Activated CD4-positive, CD25-positive, alpha-beta regulatory T cell (primary cell): Measurements from ENCODE around the gene NTRK2.

Experiments
- DNase-seq, 4 experiments: peaks; one replicate each; lab custom pipeline; 2025; lab: John Stamatoyannopoulos, UW

The NTRK2 gene

GRCh38 chr9:84939774-84940173 lies 270.2 kb downstream of the NTRK2 start:
- DNase-seq: no peak

GRCh38 chr9:84940294-84940693 lies 270.8 kb downstream of the NTRK2 start:
- no peak for DNase-seq

GRCh38 chr9:84941792-84942191 lies 272.3 kb downstream of the NTRK2 start:
- no peak for DNase-seq

- DNase-seq: no peak
These were observed 274.0 kb downstream of the NTRK2 start for GRCh38 chr9:84943482-84944050.

GRCh38 chr9:84945878-84946538 lies 276.5 kb downstream of the NTRK2 start:
- no peak for DNase-seq

- DNase-seq: no peak
These were observed 278.0 kb downstream of the NTRK2 start for GRCh38 chr9:84947412-84947972.

GRCh38 chr9:84949258-84949657 lies 279.7 kb downstream of the NTRK2 start:
- DNase-seq: no peak

DNA sequence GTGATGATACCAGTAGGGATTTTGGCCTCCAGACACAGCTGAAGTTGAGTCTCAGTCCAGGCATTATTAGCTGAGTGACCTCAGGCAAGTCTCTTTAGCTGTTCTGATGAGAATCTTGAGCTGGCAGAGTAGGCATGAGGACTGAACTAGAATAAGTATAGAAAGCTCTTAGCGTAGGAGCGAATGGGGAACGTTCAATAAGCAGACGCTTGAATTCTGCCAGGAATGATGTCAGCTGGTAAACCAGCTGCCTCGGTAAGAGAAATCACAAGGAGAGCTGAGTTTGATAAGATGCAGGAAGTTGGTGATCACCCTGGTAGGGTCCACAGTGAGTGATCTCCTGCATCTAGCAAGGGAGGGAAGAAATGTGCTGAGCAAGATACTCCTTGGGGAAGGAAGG lies 280.4 kb downstream of the NTRK2 start:
- DNase-seq: no peak

GRCh38 chr9:84950879-84951811 lies 281.6 kb downstream of the NTRK2 start:
- DNase-seq: no peak

GRCh38 chr9:84953252-84953773 lies 283.8 kb downstream of the NTRK2 start:
- DNase-seq: no peak

DNA sequence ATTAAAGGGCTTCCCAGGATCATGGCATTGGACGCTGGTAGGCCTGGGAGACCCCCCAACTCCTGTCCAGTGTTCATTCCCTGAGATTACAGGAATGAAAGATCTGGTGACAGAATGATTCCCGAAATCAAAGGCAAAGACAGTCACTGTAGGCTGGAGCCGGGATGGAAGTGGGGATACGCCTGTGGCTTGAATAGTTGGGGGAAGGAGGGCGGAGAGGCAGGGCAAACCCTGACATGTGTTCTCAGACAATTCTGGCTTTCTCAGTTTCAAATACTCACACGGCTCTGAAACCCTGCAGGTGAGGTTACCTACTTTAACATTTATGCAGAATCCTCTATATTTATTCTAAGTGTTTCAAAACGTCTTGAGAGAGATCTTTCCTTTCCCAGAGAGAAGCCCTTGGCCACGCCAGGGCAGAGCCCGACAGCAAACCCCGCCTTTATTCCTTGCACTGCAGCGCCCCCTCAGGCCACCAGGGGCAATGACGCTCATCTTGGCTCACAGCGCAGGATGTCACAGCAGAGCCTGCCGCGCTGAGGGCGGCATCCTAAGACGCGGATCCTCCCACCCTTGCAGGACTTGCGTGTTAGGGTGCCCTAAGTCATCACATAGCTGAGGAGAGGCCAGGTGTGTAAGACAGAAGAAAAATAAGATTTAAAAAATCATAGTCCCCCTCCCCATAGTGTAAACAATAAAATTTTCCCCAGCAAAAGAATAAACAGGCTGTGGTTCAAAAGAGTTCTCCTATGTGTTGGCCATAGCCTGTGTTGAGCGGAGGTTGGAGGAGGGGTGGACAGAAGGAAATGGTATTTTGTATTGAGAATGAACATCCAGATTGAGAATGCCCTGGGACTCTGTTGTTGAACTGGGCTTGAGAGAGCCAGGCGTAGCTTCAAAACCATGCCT lies 284.5 kb downstream of the NTRK2 start:
- DNase-seq: no peak

- no peak for DNase-seq
These were observed 285.6 kb downstream of the NTRK2 start for GRCh38 chr9:84955155-84955554.

GRCh38 chr9:84955971-84956370 lies 286.4 kb downstream of the NTRK2 start:
- no peak for DNase-seq

DNA sequence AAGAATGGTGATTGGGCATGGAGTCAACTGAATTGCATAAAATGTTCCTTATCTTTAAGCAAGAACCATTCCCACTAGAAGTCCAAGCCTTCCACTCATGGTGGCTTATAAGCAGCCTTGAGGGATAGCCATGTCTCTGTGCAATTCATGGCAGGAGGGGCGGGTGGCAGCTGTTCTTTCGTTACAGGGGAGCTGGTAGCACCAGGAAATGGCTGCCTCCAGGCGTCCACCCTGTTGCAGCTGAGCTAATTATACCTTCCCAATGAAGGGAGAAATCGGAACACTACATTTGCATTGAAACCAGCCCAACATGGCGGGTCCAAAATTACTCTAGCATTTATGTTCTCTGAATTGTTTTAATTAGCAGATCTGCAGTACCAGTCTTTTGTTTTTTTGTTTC lies 289.8 kb downstream of the NTRK2 start:
- DNase-seq: no peak

DNA sequence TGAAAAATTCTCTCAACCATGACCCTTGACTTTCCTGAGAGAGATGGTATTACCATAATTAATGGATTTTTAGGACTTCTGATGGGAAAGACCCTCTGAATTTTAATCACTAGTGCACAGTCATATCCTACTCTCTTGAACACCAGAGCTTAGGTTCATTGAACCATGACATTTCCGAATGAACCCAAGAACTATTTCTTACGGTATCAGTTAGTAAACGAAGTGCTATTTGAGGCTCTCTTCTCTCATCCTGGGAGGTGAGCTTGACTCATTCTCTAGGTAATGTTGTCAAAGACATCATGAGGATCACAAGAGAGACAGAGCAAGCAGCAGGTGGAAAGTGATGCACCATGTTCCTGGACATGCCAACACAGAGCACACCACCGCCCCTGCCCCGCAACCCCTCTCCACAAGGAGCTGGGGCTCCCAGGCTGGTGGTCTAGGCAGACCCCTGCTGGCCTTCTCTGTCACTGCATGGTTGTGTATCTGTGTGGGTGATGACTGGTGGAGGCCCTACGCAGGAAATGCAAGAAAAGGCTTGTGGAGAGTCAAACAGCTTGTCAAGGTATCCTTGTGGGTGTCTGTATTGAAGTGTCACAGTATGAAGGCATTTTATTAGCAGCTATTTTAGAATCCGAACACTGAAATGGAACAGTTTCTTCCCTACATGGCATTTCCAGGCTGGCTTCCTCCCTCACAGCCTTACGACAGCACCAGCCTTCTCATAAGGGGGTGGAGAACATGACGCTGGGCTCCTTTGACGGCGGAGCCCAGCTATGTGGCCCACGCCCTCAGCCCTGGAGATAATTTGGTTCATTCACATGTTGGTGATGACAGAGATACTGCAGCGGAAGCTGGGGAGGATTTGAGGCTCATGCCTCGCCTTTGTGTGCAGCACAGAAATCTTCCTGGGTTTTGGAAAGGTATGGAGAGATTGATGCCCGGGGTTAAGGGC lies 297.6 kb downstream of the NTRK2 start:
- no peak for DNase-seq

GRCh38 chr9:84969084-84969483 lies 299.6 kb downstream of the NTRK2 start:
- no peak for DNase-seq

GRCh38 chr9:84969736-84970135 lies 300.2 kb downstream of the NTRK2 start:
- no peak for DNase-seq

- DNase-seq: no peak
These were observed 300.9 kb downstream of the NTRK2 start for GRCh38 chr9:84970432-84970831.

DNA sequence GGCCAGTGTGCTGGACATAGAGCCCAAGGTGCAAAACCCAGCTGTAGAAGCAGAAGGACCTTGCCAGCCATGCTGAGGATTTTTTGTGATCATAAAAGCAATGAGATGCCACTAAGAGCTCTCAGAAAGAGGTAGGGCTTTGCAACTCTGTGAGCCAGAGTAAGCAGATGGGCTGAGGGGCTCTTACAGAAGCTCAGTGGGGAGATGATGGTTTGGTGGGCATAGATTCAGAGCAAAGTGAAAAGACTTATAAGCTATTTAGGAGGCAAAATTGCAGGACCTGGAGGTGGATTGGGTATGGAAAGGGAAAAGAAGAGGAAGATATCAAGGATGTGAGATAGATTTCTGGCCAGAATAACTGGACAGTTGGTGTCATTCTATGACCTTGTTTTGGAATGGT lies 302.0 kb downstream of the NTRK2 start:
- no peak for DNase-seq

DNA sequence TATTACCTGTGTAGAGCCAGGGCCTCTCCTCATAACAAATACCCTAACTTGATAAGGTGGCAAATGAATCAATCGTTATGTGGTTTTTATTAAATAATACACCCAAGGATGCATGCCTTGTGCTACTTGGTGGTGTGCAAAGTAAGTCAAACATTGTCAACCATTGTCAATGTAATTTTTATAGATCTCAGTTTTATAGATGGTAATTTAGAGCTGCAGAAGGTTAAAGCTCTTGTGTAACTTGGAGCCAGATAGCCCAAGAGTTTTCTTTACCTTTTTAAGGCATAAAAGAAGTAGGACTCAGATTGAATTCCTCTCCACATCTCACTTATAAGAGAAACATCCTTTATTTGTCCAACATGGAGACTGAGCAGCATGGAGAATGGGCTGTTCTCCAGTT lies 304.7 kb downstream of the NTRK2 start:
- DNase-seq: no peak
